Stimulated activated CD4-positive, alpha-beta T cell treated with anti-CD3 and anti-CD28 coated beads, Interleukin-4, amount 100 ng/mL, for 4 hours (primary cell): ENCODE data around the gene TRPM2.
"Not testable (repeated sequence)": the region's sequence is repeated elsewhere in the genome, so short reads cannot be mapped to it uniquely, and the experiment has no call there.

Experiments used
- DNase-seq, 2 experiments: peaks; one replicate each; pipeline ENCODE4 v3.0.0-alpha.2; 2020

The TRPM2 gene

DNA sequence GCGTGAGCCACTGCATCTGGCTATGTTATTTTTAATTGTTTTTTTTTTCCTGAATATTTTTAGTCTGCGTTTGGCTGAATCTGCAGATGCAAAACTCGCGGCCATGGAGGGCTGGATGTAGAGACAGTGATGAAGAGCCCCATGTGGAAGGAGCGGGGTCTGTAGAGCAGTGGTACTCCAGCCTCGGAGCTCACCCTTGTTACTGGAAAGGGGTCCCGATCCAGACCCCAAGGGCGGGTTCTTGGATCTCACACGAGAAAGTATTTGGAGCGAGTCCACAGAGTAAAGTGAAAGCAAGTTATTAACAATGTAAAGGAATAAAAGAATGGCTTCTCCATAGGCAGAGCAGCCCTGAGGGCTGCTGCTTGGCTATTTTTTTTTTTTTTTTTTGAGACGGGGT, 2.7 kb downstream of the TRPM2 start:
- DNase-seq, result no peak

DNA sequence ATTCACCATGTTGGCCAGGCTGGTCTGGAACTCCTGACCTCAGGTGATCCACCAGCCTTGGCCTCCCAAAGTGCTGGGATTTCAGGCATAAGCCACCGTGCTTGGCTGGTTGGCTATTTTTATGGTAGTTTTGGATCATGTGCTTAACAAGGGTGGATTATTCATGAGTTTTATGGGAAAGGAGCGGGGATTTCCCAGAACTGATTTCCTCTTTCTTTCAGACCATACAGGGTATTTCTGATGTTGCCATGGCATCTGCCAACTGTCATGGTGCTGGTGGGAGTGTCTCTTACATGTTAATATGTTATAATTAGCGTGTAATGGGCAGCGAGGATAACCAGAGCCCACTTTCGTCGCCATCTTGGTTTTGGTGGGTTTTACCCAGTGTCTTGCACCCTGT, 3.2 kb downstream of the TRPM2 start:
- DNase-seq, result no peak

DNA sequence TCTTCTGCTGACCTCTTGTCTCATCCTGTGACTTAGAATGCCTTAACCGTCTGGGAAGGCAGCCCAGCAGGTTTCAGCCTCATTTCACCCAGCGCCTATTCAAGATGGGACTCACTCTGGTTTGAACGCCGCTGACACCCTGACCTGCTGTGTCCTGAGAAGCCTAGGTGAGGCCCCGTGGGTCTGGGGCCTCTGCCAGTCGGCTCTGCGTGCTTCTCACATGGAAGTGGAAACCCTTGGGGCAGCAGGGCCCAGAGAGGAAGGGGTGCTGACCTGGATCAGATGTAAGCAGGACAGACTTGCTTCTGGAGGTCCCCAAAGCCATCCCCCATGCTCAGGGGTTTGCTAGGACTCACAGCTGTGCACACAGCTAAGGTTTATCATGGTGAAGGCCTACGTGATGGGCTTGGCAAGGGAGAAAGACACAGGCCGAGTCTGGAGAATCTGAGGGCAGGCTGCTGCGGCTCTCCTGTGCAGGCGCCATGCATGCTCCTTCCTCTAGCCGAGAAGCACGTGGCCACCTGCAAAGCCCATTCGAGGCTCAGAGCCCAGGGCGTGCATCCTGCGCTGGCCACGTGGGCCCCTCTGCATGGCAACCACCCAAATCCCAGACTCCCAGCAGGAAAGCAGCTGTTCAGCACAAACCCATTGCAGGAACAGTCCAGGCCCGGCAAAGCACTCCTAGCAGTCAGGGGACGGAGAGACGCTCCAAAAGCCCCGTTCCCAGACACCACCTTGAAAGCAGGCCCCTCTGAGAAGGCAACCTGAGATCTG, 3.8 kb downstream of the TRPM2 start:
- DNase-seq, result no peak

GRCh38 chr21:44359396-44359795, 6.0 kb downstream of the TRPM2 start:
- no peak for DNase-seq

DNA sequence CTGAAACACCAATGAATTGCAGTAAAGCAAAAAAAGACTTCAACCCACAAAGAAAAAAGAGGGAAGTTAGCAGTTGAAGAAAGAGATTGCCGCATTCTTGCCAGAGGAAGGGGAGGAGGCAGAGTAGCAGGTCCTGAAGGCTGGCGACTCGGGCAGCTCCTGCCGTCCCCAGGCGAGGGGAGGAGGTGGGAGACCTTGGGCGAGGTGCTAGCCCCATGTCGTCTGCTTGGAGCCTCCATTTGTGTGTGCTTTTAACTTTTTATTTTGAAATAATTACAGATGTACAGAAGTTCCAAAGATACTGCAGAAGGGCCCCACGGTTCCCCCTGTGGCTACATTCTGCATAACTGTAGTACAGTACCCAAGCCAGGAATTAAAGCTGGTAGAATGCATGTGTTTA, 6.7 kb downstream of the TRPM2 start:
- no peak for DNase-seq

GRCh38 chr21:44361903-44362302, 8.5 kb downstream of the TRPM2 start:
- DNase-seq, result not testable (repeated sequence)

DNA sequence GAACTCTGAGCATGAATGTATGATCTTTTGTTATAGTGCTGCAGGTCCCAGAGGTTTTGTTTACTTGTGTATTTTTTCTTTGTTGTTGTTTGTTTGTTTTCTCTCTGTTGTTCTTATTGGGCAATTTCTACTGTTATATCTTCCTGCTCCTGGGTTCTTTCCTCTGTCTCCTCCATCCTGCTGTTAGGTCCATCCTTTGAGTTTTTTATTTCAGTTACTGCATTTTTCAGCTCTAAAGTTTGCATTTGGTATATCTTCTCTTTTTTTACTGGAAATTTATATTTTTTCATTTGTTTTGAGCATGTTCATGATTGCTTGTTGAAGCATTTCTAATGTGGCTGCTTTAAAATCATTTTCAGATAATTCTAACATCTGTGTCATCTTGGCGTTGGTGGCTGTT, 9.9 kb downstream of the TRPM2 start:
- DNase-seq, result no peak

GRCh38 chr21:44364151-44365053, 11.0 kb downstream of the TRPM2 start:
- DNase-seq, result no peak

- DNase-seq, result no peak
Measured at GRCh38 chr21:44365251-44365966, 12.0 kb downstream of the TRPM2 start.

- DNase-seq, result no peak
Measured at GRCh38 chr21:44365967-44366585, 12.7 kb downstream of the TRPM2 start.

DNA sequence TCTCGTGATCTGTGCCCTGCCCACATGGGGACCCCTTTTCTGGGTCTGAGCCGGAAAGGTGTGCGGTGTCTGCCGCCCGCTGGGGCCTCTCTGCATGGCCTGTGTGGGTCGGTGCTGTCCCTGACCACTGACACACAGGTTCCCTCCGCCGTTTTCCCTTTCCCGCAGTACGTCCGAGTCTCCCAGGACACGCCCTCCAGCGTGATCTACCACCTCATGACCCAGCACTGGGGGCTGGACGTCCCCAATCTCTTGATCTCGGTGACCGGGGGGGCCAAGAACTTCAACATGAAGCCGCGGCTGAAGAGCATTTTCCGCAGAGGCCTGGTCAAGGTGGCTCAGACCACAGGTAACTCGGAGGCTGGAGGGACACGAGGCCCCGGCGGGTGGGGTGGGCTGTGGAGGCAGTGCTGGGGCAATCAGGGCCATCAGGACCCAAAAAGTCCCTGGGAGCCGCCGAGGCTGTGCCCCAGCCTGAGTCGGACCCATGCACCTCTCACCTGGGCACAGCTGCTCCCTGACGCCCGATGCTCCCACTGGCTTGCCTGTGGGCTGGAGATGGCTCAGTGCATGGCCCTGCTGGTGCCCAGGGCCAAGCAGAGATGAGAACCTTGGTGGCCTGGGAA, 13.3 kb downstream of the TRPM2 start:
- no peak for DNase-seq

GRCh38 chr21:44368711-44369446, 15.5 kb downstream of the TRPM2 start:
- no peak for DNase-seq

GRCh38 chr21:44370027-44370735, 16.8 kb downstream of the TRPM2 start:
- no peak for DNase-seq

DNA sequence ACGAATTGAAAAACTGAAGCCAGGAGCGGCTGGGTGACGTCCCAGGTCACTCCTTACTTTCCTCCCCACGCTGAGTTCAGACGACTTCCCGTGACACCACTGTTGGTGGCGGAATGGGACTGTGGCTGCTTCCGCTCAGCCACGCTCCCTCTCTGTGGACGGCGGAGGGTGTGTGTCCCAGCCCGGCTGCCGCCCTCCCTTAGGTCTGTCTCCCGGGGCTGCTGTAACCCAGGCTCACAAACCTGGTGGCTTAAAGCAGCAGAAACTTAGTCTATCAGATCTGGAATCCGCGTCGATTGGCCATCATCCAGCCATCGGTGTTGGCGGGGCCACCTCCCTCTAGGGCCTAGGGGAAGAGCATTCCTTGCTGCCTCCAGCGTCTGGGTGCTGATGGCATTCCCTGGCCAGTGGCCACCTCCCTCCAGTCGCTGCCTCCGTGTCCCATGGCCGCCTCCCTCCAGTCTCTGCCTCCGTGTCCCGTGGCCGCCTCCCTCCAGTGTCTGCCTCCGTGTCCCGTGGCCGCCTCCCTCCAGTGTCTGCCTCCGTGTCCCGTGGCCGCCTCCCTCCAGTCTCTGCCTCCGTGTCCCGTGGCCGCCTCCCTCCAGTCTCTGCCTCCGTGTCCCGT, 17.5 kb downstream of the TRPM2 start:
- DNase-seq, result no peak

- DNase-seq, result no peak
Measured at GRCh38 chr21:44371596-44371995, 18.2 kb downstream of the TRPM2 start.

- no peak for DNase-seq
Measured at GRCh38 chr21:44372616-44373015, 19.2 kb downstream of the TRPM2 start.

DNA sequence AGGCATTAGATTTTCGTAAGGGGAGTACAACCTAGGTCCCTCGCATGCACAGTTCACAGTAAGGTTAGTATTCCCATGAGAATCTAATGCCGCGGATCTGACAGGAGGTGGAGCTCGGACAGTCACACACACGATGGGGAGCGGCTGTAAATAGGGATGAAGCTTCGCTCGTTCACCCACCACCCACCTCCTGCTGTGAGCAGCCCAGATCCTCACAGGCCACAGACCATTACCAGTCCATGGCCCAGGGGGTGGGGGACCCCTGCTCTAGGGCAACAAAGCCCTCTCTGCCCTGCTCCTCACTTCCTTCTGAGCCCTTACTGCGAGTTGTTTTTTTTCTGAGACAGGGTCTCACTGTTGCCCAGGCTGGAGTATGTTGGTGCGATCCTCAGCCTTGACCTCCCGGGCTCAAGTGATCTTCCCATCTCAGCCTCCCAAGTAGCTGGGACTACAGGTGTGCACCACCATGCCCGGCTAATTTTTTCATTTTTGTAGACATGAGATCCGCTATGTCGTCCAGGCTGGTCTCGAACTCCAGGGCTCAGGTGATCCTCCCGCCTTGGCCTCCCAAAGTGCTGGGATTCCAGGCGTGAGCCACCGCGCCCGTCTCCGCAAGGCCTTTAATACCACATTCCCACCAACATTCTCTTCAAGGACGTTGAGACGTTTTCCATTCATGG, 21.3 kb downstream of the TRPM2 start:
- no peak for DNase-seq

DNA sequence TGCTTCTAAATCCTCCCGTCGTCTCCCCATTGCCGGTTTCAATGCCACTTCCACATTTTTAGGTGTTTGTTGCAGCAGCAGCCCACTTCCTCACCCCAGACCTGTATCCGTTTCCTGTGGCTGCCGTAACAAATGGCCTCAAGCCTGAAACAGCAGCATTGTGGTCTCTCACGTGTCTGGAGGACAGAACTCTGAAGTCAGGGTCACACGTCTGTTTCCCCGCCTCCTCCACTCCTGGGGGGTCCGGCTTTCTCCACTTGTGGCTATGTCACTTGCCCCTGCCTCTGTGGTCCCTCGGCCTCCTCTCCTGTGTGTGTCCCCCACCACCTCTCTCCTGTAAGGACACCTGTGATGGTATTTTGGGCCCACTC, 21.8 kb downstream of the TRPM2 start:
- no peak for DNase-seq

GRCh38 chr21:44375761-44376241, 22.4 kb downstream of the TRPM2 start:
- no peak for DNase-seq

DNA sequence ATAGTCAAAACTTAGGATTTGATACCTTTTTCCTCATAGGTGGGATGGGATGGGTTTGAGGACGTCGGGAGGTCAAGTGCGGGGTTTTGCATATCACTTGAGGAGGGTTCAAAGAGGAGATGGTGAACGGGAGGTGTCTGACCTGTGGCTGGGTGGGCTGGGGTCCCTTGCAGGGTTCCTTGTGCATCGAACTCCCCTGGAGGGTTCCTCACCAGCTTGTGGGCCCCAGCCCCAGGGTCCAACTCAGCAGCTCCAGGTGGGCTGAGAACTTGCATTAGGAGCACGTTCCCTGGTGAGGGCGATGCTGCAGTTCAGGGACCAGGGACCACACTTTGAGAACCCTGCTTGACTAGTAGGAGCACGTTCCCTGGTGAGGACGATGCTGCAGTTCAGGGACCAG, 23.2 kb downstream of the TRPM2 start:
- DNase-seq, result no peak
